HepG2 (cell line): ENCODE results near the gene AMHR2. TPM values are rescaled to one million over a fixed set of nuclear protein-coding genes. Genes with fewer than 3 reads are reported as not detected.

Experiments
- FLYWCH1 ChIP-seq: sonication (generic); formaldehyde crosslinking; IDR thresholded peaks from 2 replicates; pipeline ENCODE4 v1.8.1; 2023; ENCODE audit warnings: mild to moderate bottlenecking, missing genetic modification reagents
- FOXO1 ChIP-seq: sonication (generic); formaldehyde crosslinking; IDR thresholded peaks from 2 replicates; pipeline ENCODE4 v1.4.0; 2020; ENCODE audit warnings: missing genetic modification reagents
- HDAC6 ChIP-seq: fragments of 200-600 bp; sonication (generic); IDR thresholded peaks from 2 replicates; pipeline ENCODE4 v1.7.0; 2017; ENCODE audit warnings: mild to moderate bottlenecking, antibody characterized with exemption, low read length, low read depth
- JUN ChIP-seq: sonication (generic); formaldehyde crosslinking; IDR thresholded peaks from 2 replicates; pipeline ENCODE4 v1.4.0; 2020; ENCODE audit warnings: mild to moderate bottlenecking, missing genetic modification reagents
- SP140L ChIP-seq: sonication (generic); formaldehyde crosslinking; IDR thresholded peaks from 2 replicates; pipeline ENCODE4 v1.4.0; 2020; ENCODE audit warnings: missing genetic modification reagents, borderline replicate concordance
- TCF12 ChIP-seq, 2 experiments: fragments of 450-650 bp in 1 of 2; sonication (generic) in 1 of 2; formaldehyde crosslinking in 1 of 2; IDR thresholded peaks; 2 replicates each; pipeline versions ENCODE4 v1.6.1 to v1.8.0; 2017 to 2022; ENCODE audit warnings: antibody characterized with exemption in 1 of 2, mild to moderate bottlenecking in 1 of 2, missing genetic modification reagents in 1 of 2, moderate library complexity in 1 of 2
- ZBTB38 ChIP-seq: sonication (generic); formaldehyde crosslinking; IDR thresholded peaks from 2 replicates; pipeline ENCODE4 v1.5.1; 2020; ENCODE audit warnings: mild to moderate bottlenecking, missing genetic modification reagents
- ZFP41 ChIP-seq: sonication (generic); formaldehyde crosslinking; IDR thresholded peaks from 2 replicates; pipeline ENCODE4 v1.4.0; 2020; ENCODE audit warnings: mild to moderate bottlenecking, missing genetic modification reagents, borderline replicate concordance
- ZNF333 ChIP-seq: sonication (generic); formaldehyde crosslinking; IDR thresholded peaks from 2 replicates; pipeline ENCODE4 v1.4.0; 2020; ENCODE audit warnings: mild to moderate bottlenecking, missing genetic modification reagents, borderline replicate concordance
- ZNF557 ChIP-seq: sonication (generic); formaldehyde crosslinking; IDR thresholded peaks from 2 replicates; pipeline ENCODE4 v1.4.0; 2020; ENCODE audit warnings: missing genetic modification reagents
- ZSCAN9 ChIP-seq: IDR thresholded peaks from 2 replicates; pipeline ENCODE4 v1.6.1; 2016; ENCODE audit warnings: borderline replicate concordance
- ZZZ3 ChIP-seq: sonication (generic); formaldehyde crosslinking; IDR thresholded peaks from 2 replicates; pipeline ENCODE4 v1.4.0; 2020; ENCODE audit warnings: missing genetic modification reagents, mild to moderate bottlenecking, borderline replicate concordance
- polyA plus RNA-seq, 8 experiments: library from polyadenylated mRNA; depleted of rRNA in 3 of 8; stranded (reverse) in 7 of 8; unstranded in 1 of 8; fragments of >200 nt; fragmentation: Illumina TruSeq in 4 of 8; extraction: Trizol in 4 of 8; gene quantifications; 2 replicates each; pipeline versions ENCODE4 v1.2.1 to v1.2.3, GENCODE V29; 2011 to 2016; ENCODE audit warnings: low read depth in 4 of 8, missing spikeins in 1 of 8, mixed read lengths in 1 of 8; ENCODE audit not compliant: insufficient read depth in 1 of 8
- total RNA-seq, 5 experiments: library from RNA; depleted of rRNA; stranded (reverse); fragments of >200 nt; fragmentation: Illumina TruSeq; extraction: Trizol; gene quantifications; 2 replicates each; pipeline ENCODE4 v1.2.3, GENCODE V29; 2016; ENCODE audit warnings: low read depth in 1 of 5
- TF ChIP-seq, protein P1 (sequence below): sonication (generic); formaldehyde crosslinking; IDR thresholded peaks from 2 replicates; pipeline ENCODE4 v1.5.1; 2020; ENCODE audit warnings: mild to moderate bottlenecking, moderate library complexity, missing genetic modification reagents
- TF ChIP-seq, protein P2 (sequence below): sonication (generic); formaldehyde crosslinking; IDR thresholded peaks from 2 replicates; pipeline ENCODE4 v1.4.0; 2020; ENCODE audit warnings: missing genetic modification reagents
- TF ChIP-seq, protein P3 (sequence below): IDR thresholded peaks from 2 replicates; pipeline ENCODE4 v1.6.1; 2016; ENCODE audit warnings: low read depth, missing genetic modification reagents, missing compliant biosample characterization
- TF ChIP-seq, protein P4 (sequence below): sonication (generic); formaldehyde crosslinking; IDR thresholded peaks from 2 replicates; pipeline ENCODE4 v1.9.0; 2021; ENCODE audit warnings: missing genetic modification reagents, mild to moderate bottlenecking, borderline replicate concordance
- TF ChIP-seq, protein P5 (sequence below): sonication (generic); IDR thresholded peaks from 2 replicates; pipeline ENCODE4 v1.6.1; 2016; ENCODE audit warnings: low read depth, borderline replicate concordance

The AMHR2 gene
- total and polyA plus RNA-seq, 2 of the 13 experiments (the other 11 are each of a cell fraction or from before 2014, with no cell fraction given) = 0.24 to 0.58 TPM

DNA sequence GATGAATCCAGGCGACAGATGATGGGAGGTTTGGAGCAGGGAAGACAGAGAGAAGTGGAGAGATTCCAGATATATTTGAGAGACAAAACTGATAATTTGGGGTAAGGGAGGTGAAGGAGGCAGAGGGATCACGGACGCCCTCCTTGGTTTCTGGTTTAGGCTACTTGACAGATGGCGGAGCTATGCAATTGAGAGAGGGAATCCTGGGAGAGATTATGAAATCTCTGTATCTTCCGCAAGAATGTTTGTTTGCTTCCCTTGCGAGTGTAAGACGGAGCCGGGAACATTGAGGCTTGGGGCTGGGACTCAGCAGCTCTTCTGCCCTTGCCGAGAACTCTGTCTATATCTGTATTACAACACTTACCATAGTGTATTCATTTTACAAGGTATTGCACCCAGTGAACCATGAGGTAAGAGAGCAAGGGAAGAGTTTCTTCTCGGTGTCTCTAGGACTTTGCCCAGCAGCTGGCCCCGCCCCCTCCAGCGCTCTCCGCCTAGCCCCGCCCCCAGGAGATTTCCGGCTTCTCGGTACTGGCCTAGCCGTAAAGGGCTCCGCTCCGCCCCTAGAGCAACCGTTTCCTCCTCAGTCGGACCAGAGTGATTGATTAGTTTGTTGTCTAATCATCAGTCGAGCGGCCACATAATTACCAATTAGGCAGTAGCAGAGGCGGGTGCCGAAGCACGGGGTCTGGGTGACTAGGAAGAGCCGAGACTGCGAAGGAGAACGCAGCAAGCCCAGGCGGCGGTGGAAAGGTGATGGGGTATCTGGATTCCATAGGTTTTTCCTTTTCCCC lies 17.6 kb downstream of the AMHR2 start, which contains the start of gene PRR13 (continued):
- TF ChIP-seq ZNF557 (CRISPR knock-in tag) (no peak), ZFP41 (CRISPR knock-in tag) (no peak), HDAC6 (no peak), ZSCAN9 (0 out of 2 replicates have a peak, but pooled peaks have one; percentile 34), ZNF333 (CRISPR knock-in tag) (no peak), TCF12 (IDR thresholded peaks at IDR 0.05) (no peak), TCF12 (CRISPR knock-in tag; IDR thresholded peaks at IDR 0.05) (no peak), FLYWCH1 (CRISPR knock-in tag) (no peak), ZBTB38 (CRISPR knock-in tag) (peak; percentile 6; the same call in 1 of the 2 replicates), SP140L (no peak), FOXO1 (CRISPR knock-in tag) (0 out of 2 replicates have a peak, but pooled peaks have one; percentile 14), ZZZ3 (CRISPR knock-in tag) (no peak), JUN (no peak)
- TF ChIP-seq, protein P1, sequence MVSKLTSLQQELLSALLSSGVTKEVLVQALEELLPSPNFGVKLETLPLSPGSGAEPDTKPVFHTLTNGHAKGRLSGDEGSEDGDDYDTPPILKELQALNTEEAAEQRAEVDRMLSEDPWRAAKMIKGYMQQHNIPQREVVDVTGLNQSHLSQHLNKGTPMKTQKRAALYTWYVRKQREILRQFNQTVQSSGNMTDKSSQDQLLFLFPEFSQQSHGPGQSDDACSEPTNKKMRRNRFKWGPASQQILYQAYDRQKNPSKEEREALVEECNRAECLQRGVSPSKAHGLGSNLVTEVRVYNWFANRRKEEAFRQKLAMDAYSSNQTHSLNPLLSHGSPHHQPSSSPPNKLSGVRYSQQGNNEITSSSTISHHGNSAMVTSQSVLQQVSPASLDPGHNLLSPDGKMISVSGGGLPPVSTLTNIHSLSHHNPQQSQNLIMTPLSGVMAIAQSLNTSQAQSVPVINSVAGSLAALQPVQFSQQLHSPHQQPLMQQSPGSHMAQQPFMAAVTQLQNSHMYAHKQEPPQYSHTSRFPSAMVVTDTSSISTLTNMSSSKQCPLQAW (CRISPR knock-in tag) = 0 out of 2 replicates have a peak, but pooled peaks have one; percentile 37
- TF ChIP-seq, protein P2, sequence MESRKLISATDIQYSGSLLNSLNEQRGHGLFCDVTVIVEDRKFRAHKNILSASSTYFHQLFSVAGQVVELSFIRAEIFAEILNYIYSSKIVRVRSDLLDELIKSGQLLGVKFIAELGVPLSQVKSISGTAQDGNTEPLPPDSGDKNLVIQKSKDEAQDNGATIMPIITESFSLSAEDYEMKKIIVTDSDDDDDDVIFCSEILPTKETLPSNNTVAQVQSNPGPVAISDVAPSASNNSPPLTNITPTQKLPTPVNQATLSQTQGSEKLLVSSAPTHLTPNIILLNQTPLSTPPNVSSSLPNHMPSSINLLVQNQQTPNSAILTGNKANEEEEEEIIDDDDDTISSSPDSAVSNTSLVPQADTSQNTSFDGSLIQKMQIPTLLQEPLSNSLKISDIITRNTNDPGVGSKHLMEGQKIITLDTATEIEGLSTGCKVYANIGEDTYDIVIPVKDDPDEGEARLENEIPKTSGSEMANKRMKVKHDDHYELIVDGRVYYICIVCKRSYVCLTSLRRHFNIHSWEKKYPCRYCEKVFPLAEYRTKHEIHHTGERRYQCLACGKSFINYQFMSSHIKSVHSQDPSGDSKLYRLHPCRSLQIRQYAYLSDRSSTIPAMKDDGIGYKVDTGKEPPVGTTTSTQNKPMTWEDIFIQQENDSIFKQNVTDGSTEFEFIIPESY (CRISPR knock-in tag) = no peak
- TF ChIP-seq, protein P3, sequence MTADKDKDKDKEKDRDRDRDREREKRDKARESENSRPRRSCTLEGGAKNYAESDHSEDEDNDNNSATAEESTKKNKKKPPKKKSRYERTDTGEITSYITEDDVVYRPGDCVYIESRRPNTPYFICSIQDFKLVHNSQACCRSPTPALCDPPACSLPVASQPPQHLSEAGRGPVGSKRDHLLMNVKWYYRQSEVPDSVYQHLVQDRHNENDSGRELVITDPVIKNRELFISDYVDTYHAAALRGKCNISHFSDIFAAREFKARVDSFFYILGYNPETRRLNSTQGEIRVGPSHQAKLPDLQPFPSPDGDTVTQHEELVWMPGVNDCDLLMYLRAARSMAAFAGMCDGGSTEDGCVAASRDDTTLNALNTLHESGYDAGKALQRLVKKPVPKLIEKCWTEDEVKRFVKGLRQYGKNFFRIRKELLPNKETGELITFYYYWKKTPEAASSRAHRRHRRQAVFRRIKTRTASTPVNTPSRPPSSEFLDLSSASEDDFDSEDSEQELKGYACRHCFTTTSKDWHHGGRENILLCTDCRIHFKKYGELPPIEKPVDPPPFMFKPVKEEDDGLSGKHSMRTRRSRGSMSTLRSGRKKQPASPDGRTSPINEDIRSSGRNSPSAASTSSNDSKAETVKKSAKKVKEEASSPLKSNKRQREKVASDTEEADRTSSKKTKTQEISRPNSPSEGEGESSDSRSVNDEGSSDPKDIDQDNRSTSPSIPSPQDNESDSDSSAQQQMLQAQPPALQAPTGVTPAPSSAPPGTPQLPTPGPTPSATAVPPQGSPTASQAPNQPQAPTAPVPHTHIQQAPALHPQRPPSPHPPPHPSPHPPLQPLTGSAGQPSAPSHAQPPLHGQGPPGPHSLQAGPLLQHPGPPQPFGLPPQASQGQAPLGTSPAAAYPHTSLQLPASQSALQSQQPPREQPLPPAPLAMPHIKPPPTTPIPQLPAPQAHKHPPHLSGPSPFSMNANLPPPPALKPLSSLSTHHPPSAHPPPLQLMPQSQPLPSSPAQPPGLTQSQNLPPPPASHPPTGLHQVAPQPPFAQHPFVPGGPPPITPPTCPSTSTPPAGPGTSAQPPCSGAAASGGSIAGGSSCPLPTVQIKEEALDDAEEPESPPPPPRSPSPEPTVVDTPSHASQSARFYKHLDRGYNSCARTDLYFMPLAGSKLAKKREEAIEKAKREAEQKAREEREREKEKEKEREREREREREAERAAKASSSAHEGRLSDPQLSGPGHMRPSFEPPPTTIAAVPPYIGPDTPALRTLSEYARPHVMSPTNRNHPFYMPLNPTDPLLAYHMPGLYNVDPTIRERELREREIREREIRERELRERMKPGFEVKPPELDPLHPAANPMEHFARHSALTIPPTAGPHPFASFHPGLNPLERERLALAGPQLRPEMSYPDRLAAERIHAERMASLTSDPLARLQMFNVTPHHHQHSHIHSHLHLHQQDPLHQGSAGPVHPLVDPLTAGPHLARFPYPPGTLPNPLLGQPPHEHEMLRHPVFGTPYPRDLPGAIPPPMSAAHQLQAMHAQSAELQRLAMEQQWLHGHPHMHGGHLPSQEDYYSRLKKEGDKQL = no peak
- TF ChIP-seq, protein P4, sequence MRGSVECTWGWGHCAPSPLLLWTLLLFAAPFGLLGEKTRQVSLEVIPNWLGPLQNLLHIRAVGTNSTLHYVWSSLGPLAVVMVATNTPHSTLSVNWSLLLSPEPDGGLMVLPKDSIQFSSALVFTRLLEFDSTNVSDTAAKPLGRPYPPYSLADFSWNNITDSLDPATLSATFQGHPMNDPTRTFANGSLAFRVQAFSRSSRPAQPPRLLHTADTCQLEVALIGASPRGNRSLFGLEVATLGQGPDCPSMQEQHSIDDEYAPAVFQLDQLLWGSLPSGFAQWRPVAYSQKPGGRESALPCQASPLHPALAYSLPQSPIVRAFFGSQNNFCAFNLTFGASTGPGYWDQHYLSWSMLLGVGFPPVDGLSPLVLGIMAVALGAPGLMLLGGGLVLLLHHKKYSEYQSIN (CRISPR knock-in tag) = no peak
- TF ChIP-seq, protein P5, sequence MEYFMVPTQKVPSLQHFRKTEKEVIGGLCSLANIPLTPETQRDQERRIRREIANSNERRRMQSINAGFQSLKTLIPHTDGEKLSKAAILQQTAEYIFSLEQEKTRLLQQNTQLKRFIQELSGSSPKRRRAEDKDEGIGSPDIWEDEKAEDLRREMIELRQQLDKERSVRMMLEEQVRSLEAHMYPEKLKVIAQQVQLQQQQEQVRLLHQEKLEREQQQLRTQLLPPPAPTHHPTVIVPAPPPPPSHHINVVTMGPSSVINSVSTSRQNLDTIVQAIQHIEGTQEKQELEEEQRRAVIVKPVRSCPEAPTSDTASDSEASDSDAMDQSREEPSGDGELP = peak; percentile 30; the same call in 1 of the 2 replicates
